ENCODE measurements around the gene PIK3C2B. TPM values are rescaled to one million over a fixed set of nuclear protein-coding genes. Genes with fewer than 3 reads are reported as not detected.

The PIK3C2B gene
- total and polyA plus RNA-seq, 2 of the 8 experiments (the other 6 are each of a cell fraction or from before 2014, with no cell fraction given) = 20.4 to 36.7 TPM

GRCh38 chr1:204520834-204521709, 26.5 kb upstream of the PIK3C2B start (continued):
- TF ChIP-seq CHD7 (IDR thresholded peaks at IDR 0.05; ENCODE audit: insufficient replicate concordance, low read length) (no peak), ATF2 (IDR thresholded peaks at IDR 0.05; ENCODE audit: low read length) (no peak), KDM4A (IDR thresholded peaks at IDR 0.05; ENCODE audit: low read depth, low read length, severe bottlenecking) (no peak), SIX5 (IDR thresholded peaks at IDR 0.05; ENCODE audit: low read depth, low read length) (no peak), SP2 (IDR thresholded peaks at IDR 0.05; ENCODE audit: low read length) (no peak)
